Upper lobe of right lung (tissue), 1 donor: ENCODE measurements around the gene NOVA2. TPM values are rescaled to one million over a fixed set of nuclear protein-coding genes. Genes with fewer than 3 reads are reported as not detected.

Experiments
- ATAC-seq: fragments of 200-7000 bp; cut with Tn5 transposase; one replicate; pipeline ENCODE4 v1.9.1; 2020; ENCODE audit warnings: mild to moderate bottlenecking, moderate library complexity
- DNase-seq: peaks from one replicate; pipeline ENCODE4 v3.0.0-alpha.2; 2020
- H3K27ac ChIP-seq: fragments of 200-600 bp; one replicate; pipeline ENCODE4 v1.8.0; 2022
- H3K27me3 ChIP-seq: fragments of 200-600 bp; one replicate; pipeline ENCODE4 v1.8.0; 2022; ENCODE audit warnings: mild to moderate bottlenecking
- H3K36me3 ChIP-seq: fragments of 200-600 bp; one replicate; pipeline ENCODE4 v1.8.0; 2022
- H3K4me1 ChIP-seq: fragments of 200-600 bp; one replicate; pipeline ENCODE4 v1.8.0; 2022
- H3K4me3 ChIP-seq: fragments of 200-600 bp; one replicate; pipeline ENCODE4 v1.8.0; 2022; ENCODE audit warnings: mild to moderate bottlenecking
- H3K9me3 ChIP-seq: fragments of 200-600 bp; one replicate; pipeline ENCODE4 v1.8.0; 2022
- intact Hi-C: fragments of 100-400 bp; cut with DNase I; formaldehyde crosslinking; loops from one replicate; pipeline ENCODE4 v1.11.0; 2022
- microRNA-seq: library from miRNA; unstranded; fragments of <30 nt; microRNA quantifications from one replicate; pipeline ENCODE4 v1.2.0, GENCODE V29; 2020; ENCODE audit warnings: borderline microRNAs expressed
- total RNA-seq: library from RNA; stranded (reverse); fragmentation: NEBNext Ultra II Directional; extraction: Animal tissue kit (Norgen Biotek cat#: 25700); gene quantifications from one replicate; pipeline ENCODE4 v1.2.1, GENCODE V29; 2021
- TF ChIP-seq, protein P1 (sequence below): fragments of 200-600 bp; IDR thresholded peaks from one replicate; pipeline ENCODE4 v1.8.0; 2022; ENCODE audit warnings: antibody characterized with exemption
- donor health status: DM: no; HTN: yes; CAD: no; lungs with severe emphysema.

The NOVA2 gene
- total RNA-seq, 1 donor from 2014 or later = 21.2 TPM

DNA sequence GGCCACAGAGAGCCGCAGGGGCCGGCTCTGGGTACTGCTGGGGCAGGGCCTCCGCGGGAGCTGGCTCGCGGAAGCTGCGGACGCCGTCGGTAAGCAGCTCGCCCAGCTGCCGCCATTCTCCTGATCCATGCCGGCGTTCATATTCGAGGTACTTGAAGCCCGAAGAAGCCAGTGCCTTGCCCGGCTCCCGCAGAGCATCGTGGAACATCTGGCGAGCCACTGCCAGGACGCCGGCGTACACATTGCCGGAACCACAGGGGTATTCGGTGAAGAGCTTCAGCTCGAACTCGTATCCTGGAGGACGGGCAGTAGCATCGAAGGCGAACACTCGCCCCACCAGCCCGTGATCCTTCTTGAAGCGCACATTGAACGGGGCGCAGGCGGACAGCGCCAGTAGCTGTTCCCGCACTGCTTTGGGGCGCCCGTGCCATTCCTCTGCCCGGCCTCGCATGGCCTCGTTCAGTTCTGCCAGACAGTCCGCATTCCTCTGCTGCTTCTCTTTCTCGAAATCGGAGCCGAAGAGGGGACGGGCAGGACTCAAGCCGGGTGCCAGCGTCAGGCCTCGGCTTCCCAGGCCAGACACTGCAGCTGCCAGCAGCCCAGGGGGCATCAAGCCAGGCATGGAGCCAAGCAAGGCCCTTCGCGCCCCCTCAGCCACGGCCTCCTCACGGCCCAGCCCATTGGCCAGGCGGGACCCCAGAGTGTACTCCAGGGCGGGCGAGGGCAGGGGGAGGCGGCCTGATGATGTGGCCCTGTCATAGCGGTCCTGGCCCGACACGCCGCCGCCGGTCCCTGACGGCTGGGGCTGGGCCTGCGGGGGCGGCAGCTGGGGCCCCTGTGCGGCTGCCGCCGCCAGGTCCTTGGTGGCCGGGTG, 88.7 kb downstream of the NOVA2 start:
- peak overlapping the region; percentile 92 for H3K27ac ChIP-seq
- H3K4me1 ChIP-seq = peaks cover 32% of the 10 kb centered on the region
- H3K9me3 ChIP-seq = no peaks in the 10 kb centered on the region
- no peak for ATAC-seq
- no peaks in the 10 kb centered on the region for H3K27me3 ChIP-seq
- peak overlapping the region; percentile 72 for H3K4me3 ChIP-seq
- DNase-seq = no peak
- H3K36me3 ChIP-seq = no peaks in the 10 kb centered on the region
- TF ChIP-seq, protein P1, sequence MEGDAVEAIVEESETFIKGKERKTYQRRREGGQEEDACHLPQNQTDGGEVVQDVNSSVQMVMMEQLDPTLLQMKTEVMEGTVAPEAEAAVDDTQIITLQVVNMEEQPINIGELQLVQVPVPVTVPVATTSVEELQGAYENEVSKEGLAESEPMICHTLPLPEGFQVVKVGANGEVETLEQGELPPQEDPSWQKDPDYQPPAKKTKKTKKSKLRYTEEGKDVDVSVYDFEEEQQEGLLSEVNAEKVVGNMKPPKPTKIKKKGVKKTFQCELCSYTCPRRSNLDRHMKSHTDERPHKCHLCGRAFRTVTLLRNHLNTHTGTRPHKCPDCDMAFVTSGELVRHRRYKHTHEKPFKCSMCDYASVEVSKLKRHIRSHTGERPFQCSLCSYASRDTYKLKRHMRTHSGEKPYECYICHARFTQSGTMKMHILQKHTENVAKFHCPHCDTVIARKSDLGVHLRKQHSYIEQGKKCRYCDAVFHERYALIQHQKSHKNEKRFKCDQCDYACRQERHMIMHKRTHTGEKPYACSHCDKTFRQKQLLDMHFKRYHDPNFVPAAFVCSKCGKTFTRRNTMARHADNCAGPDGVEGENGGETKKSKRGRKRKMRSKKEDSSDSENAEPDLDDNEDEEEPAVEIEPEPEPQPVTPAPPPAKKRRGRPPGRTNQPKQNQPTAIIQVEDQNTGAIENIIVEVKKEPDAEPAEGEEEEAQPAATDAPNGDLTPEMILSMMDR = no peak
- intact Hi-C loops = no loop called here

DNA sequence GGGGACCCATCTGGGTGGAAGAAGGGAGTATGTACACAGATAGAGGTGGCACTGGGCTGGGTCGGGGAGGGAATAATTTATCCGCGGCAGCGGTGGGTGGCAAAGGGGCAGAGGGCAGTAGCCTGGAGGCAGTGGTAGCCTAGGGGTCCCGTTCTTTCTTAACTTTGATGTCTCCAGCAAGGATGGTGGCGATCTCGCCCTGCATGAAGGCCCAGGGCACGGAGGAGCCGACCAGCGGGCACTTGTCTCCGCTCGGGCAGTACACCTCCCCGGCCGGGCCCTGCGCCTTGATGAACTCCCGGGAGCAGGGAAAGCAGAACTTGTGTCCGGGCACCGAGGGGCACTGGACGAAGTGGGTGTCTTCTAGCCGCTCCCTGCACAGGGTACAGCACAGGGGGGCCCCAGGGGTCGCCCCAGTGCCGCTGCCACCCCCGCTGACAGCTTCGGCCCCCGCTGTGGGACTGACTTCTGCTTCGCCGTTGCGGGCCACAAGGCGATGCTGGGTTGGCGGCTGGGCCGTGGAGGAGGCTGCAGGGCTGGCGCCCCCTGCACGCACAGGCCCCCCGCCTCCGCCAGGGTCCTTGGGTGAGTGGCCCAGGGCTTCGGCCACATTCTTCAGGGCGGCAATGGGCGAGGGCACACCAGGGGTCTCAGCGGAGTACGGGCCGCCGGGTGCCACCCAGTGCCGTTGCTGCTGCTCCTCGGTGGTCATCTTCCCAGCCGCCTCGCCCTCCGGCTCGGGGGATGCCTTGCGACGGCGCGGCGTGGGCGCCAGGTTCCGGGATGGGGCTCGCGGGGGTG, 89.6 kb downstream of the NOVA2 start:
- H3K27ac ChIP-seq = no peak overlapping the region
- peaks cover 32% of the 10 kb centered on the region for H3K4me1 ChIP-seq
- H3K36me3 ChIP-seq = no peaks in the 10 kb centered on the region
- no peak for DNase-seq
- intact Hi-C loops = no loop called here
- TF ChIP-seq, protein P1 = no peak
- ATAC-seq = no peak
- H3K4me3 ChIP-seq = no peak overlapping the region
- H3K27me3 ChIP-seq = no peaks in the 10 kb centered on the region
- H3K9me3 ChIP-seq = no peaks in the 10 kb centered on the region

Small RNA genes lying within 50 kb of the gene (microRNA-seq; reads per million reads assigned to microRNA genes)
- 58.3 reads per million, percentile 58 among the genes with 10 or more reads in this experiment for gene MIR769

Other genes with a start within 250 kb of the NOVA2 start
- gene FBXO46, start 243.0 kb downstream of the NOVA2 start, total RNA-seq = 16.5 TPM
- gene MEIOSIN, start 240.4 kb downstream of the NOVA2 start, total RNA-seq = not detected
- gene SIX5, start 204.6 kb downstream of the NOVA2 start, total RNA-seq = 15.5 TPM
- 50.1 TPM for gene DMPK, start 191.4 kb downstream of the NOVA2 start, total RNA-seq
- 58.7 TPM for gene DMWD, start 181.0 kb downstream of the NOVA2 start, total RNA-seq
- 0.38 TPM for gene RSPH6A, start 158.6 kb downstream of the NOVA2 start, total RNA-seq
- gene SYMPK, start 110.7 kb downstream of the NOVA2 start, total RNA-seq = 70.6 TPM
- gene FOXA3, start 109.5 kb downstream of the NOVA2 start, total RNA-seq = 1.6 TPM
- 25.0 TPM for gene IRF2BP1, start 87.7 kb downstream of the NOVA2 start, total RNA-seq
- 7.9 TPM for gene MYPOP, start 71.3 kb downstream of the NOVA2 start, total RNA-seq
- not detected for gene NANOS2, start 59.1 kb downstream of the NOVA2 start, total RNA-seq
- gene CCDC61, start 21.6 kb upstream of the NOVA2 start, total RNA-seq = 15.4 TPM
- gene PGLYRP1, start 49.2 kb upstream of the NOVA2 start, total RNA-seq = 0.58 TPM
- not detected for gene IGFL4, start 67.1 kb upstream of the NOVA2 start, total RNA-seq
- not detected for gene IGFL3, start 150.8 kb upstream of the NOVA2 start, total RNA-seq
- gene IGFL2, start 174.4 kb upstream of the NOVA2 start, total RNA-seq = not detected